Urinary bladder (tissue), 4 donors: ENCODE measurements around the gene KLK8. TPM values are rescaled to one million over a fixed set of nuclear protein-coding genes. Genes with fewer than 3 reads are reported as not detected.

ENCODE experiments used
- DNase-seq: peaks from one replicate; pipeline ENCODE4 v3.0.0-alpha.2; 2015; ENCODE audit errors: extremely low spot score
- H3K27ac ChIP-seq: one replicate; pipeline ENCODE4 v1.5.1; 2013; ENCODE audit warnings: low read depth, mild to moderate bottlenecking, moderate library complexity
- H3K36me3 ChIP-seq: one replicate; pipeline ENCODE4 v1.6.1; 2013; ENCODE audit warnings: mild to moderate bottlenecking, moderate library complexity; ENCODE audit not compliant: insufficient read depth
- H3K4me1 ChIP-seq: one replicate; pipeline ENCODE4 v1.6.1; 2013; ENCODE audit warnings: mild to moderate bottlenecking, moderate library complexity; ENCODE audit not compliant: insufficient read depth
- H3K4me3 ChIP-seq: one replicate; pipeline ENCODE4 v1.5.1; 2013; ENCODE audit warnings: low read depth, low read length
- WGBS: extraction: QIAGEN DNeasy Blood & Tissue Kit; methylation state at CpG from one replicate; pipeline ENCODE4 v1.1.7; 2013; 5-methylcytosine and 5-hydroxymethylcytosine counted together
- polyA plus RNA-seq: library from polyadenylated mRNA; stranded (reverse); fragments of 200-250 nt; gene quantifications from one replicate; pipeline ENCODE4 v1.2.3, GENCODE V29; 2013
- total RNA-seq: library from RNA; depleted of rRNA; stranded (reverse); fragments of >200 nt; gene quantifications from one replicate; pipeline ENCODE4 v1.2.3, GENCODE V29; 2014
- donor health status: healthy with polysubstance abuse.
- donor health status: healthy.

KLK8 gene
- total and polyA plus RNA-seq, 2 donors, result not detected

DNA sequence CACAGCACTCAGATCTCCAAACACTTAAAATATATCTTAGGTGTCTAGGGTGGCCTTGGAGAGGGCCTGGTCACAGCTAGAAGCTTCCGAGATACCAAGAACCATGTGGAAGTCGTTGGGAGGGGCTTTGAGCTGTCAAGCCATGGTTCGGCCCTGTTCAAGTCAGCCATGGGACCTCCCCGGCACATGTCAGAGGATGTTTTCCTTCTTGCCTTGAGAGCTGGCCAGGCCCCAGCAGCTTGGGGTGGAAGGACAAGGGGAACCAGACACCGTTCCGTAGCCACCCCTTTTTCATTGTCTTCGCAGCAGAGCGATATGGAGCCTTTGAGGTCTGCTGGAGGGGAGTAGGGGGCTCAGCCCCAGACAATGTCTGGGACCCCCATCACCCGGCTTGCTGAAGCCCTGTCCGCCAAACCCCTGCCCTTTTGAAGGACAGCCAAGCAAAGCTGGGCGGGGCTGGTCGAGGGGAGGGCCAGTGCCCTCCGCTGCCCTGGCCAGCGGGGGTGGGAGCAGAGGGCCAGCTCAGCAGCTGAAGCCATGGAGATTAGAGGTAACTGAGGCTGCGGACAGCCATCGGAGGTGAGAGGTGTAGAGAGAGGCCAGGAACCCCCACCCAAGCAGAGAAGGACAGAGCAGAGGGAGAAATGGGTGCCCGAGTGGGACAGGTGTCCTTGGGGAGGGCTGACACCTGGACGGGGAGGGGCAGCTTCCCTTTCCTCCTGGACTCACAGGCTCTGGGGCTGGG lies 24.6 kb upstream of the KLK8 start:
- Histone ChIP-seq H3K4me3 (no peak overlapping the region), H3K4me1 (no peaks in the 10 kb centered on the region), H3K36me3 (no peaks in the 10 kb centered on the region), H3K27ac (no peak overlapping the region)
- 51% methylated on average over 18 of the region's 18 CpGs for WGBS
- no peak for DNase-seq

- H3K36me3 ChIP-seq, result no peaks in the 10 kb centered on the region
- WGBS, result 62% methylated on average over 6 of the region's 6 CpGs
- H3K4me1 ChIP-seq, result no peaks in the 10 kb centered on the region
- H3K27ac ChIP-seq, result no peak overlapping the region
- DNase-seq, result no peak
- no peak overlapping the region for H3K4me3 ChIP-seq
These were observed 24.0 kb upstream of the KLK8 start for GRCh38 chr19:51025401-51025800.

DNA sequence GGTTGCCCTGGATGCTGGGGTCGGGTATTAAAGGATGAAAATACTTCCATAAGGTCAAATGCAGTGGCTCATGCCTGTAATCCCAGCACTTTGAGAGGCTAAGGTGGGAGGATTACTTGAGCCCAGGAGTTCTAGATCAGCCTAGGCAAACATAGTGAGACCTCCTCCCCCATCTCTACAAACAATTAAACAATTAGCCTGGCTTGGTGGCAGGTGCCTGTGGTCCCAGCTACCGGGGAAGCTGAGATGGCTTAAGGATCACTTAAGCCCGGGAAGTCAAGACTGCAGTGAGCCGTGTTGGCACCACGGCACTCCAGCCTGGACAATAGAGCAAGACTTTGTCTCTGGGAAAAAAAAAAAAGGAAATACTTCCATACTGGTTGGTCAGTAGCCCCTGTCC lies 23.5 kb upstream of the KLK8 start:
- Histone ChIP-seq H3K4me3 (no peak overlapping the region), H3K27ac (no peak overlapping the region), H3K4me1 (no peaks in the 10 kb centered on the region), H3K36me3 (no peaks in the 10 kb centered on the region)
- no peak for DNase-seq
- WGBS, result 43% methylated on average over 5 of the region's 5 CpGs

DNA sequence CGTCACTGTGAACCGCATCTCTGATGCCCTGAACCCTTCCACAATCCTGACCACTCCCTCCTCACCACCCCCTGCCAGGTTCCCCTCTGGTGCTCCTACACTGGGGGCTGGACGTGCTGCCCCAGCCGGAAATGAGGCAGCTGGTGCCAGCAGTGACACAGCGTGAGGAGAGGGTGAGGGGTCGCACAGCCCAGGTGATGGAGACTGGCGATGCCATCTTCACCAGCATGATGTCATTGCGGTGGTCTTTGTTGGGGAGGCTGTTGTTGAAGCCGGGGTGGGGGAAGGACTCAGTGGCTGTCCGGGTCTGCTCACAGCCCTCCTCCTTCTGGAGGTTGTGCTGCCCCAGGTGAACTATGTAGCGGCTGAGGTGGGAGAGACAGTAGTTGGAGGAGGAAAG lies 22.5 kb upstream of the KLK8 start:
- no peak for DNase-seq
- H3K27ac ChIP-seq, result no peak overlapping the region
- no peak overlapping the region for H3K4me3 ChIP-seq
- 67% methylated on average over 11 of the region's 11 CpGs for WGBS
- H3K4me1 ChIP-seq, result no peaks in the 10 kb centered on the region
- H3K36me3 ChIP-seq, result no peaks in the 10 kb centered on the region

- Histone ChIP-seq H3K36me3 (no peaks in the 10 kb centered on the region), H3K4me3 (no peak overlapping the region), H3K27ac (no peak overlapping the region), H3K4me1 (no peaks in the 10 kb centered on the region)
- no peak for DNase-seq
- WGBS, result 58% methylated on average over 14 of the region's 14 CpGs
These were observed 21.1 kb upstream of the KLK8 start for GRCh38 chr19:51022526-51022925.

- Histone ChIP-seq H3K4me1 (no peaks in the 10 kb centered on the region), H3K4me3 (no peak overlapping the region), H3K27ac (no peak overlapping the region), H3K36me3 (no peaks in the 10 kb centered on the region)
- no peak for DNase-seq
- 27% methylated on average over 7 of the region's 7 CpGs for WGBS
These were observed 19.7 kb upstream of the KLK8 start for GRCh38 chr19:51020988-51021651.

GRCh38 chr19:51019544-51019925 lies 18.1 kb upstream of the KLK8 start, which contains the start of gene KLK10:
TSS of gene KLK10 (minus strand) at chr19:51019709. CDS start at chr19:51019130, 579 bp downstream.
- 6% methylated on average over 14 of the region's 14 CpGs for WGBS
- no peak within 1 kb of the TSS for H3K27ac ChIP-seq
- DNase-seq, result no peak
- no peak within 1 kb of the TSS for H3K4me3 ChIP-seq
- H3K36me3 ChIP-seq, result no peaks in the 10 kb centered on the region
- no peaks in the 10 kb centered on the region for H3K4me1 ChIP-seq

GRCh38 chr19:51018745-51019543 lies 17.5 kb upstream of the KLK8 start:
- Histone ChIP-seq H3K4me1 (no peaks in the 10 kb centered on the region), H3K36me3 (no peaks in the 10 kb centered on the region), H3K27ac (no peak overlapping the region), H3K4me3 (no peak overlapping the region)
- WGBS, result under 1% methylated on average over 68 of the region's 68 CpGs
- DNase-seq, result no peak

DNA sequence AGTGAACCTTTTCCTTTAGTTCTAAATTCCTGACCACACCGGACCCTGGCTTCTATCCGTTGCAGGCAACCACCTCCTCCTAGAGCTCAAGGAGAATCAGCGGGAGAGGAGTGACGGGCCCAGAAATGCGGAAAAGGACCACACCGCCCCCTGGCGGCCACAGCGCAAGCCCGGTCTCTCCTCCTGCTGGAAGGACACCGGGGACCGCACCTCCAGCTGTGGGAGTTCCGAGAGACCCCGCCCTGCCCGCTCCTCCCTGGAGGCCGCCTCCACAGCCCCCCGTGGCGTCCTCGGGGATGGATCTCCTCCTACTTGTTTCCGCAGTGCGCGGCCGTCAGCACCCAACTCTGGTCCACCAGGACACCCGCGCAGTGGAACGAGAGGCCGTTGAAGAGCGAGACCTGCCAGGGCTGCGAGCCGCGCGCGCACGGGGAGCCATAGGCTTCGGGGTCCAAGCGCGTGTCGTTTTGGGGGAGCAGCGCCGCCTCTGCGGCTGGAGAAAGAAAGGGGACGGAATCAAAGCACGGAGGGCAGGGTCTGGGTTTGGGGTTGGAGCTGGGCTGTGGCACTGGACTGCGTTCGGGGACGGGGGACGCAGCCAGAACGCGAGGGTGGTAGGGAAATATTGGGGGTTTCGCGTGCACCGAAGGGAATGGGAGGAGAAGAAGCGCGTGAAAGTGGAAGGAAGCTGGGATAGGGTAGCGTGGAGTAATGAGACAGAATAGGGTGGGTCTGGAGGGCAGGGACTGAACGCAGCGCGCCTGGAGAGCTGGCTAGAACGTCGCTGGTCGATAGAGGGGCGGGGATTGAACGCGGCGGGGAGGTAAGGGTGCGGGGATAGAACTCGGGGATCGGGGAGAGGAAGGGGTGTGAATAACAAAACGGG lies 15.6 kb upstream of the KLK8 start:
- WGBS, result under 1% methylated on average over 68 of the region's 68 CpGs
- no peak for DNase-seq
- H3K4me3 ChIP-seq, result no peak overlapping the region
- H3K4me1 ChIP-seq, result no peaks in the 10 kb centered on the region
- no peak overlapping the region for H3K27ac ChIP-seq
- H3K36me3 ChIP-seq, result no peaks in the 10 kb centered on the region

GRCh38 chr19:51015691-51016267 lies 14.4 kb upstream of the KLK8 start:
- DNase-seq, result no peak
- Histone ChIP-seq H3K4me1 (no peaks in the 10 kb centered on the region), H3K4me3 (no peak overlapping the region), H3K36me3 (no peaks in the 10 kb centered on the region), H3K27ac (no peak overlapping the region)
- WGBS, result 88% methylated on average over 19 of the region's 19 CpGs

DNA sequence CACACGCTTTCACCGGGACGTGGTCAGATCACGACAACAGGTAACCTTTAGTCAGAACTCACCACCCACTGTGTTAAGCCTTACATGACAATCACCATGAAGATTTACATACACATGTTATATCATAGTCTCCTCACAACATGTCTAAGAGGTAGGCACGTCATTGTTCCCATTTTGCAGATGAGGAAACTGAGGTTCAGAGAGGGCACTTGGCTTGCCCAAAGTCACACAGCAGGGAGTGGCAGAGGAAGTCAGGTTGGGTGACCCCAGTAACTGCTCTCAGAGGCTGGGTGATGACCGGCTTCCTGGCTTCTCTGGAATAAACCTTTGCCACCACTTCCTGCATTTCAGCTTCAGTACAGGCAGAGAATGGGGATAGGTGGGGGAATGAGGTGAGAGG lies 12.8 kb upstream of the KLK8 start:
- no peak overlapping the region for H3K27ac ChIP-seq
- 84% methylated on average over 6 of the region's 6 CpGs for WGBS
- no peak overlapping the region for H3K4me3 ChIP-seq
- no peaks in the 10 kb centered on the region for H3K4me1 ChIP-seq
- H3K36me3 ChIP-seq, result no peaks in the 10 kb centered on the region
- DNase-seq, result no peak

DNA sequence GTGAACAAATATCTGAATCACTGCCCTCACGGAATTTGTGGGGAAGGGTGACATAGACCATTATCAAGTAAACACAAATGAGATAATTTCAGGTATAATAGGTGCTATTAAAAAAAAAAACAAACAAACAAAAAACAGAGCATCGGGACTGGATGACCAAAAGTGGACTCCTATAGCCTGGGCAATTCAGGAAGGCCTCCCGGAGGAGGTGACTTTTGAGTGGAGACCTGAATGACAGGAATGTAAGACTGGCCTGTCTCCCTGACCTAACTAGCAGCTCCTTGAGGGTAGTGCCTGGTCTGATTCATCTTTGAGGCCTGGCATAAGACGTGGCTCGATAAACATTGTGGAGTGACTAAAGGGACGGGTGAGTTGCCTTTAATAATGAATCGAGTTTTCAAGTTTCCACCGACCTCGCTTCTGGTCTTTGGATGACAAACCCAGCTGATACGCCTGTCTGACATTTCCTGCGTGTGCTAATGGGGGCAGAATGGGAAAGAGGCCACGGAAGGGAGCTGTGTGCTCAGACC lies 11.3 kb upstream of the KLK8 start:
- Histone ChIP-seq H3K36me3 (no peaks in the 10 kb centered on the region), H3K4me1 (no peaks in the 10 kb centered on the region), H3K27ac (no peak overlapping the region), H3K4me3 (no peak overlapping the region)
- no peak for DNase-seq
- whole genome bisulfite sequencing, result 72% methylated on average over 12 of the region's 12 CpGs
